Liver (tissue), 9 donors: ENCODE results near the gene DPT. TPM values are rescaled to one million over a fixed set of nuclear protein-coding genes. Genes with fewer than 3 reads are reported as not detected.

ENCODE experiments used
- DNase-seq: peaks from one replicate; pipeline ENCODE4 v3.0.0-alpha.2; 2017; ENCODE audit warnings: low spot score
- H3K27ac ChIP-seq, 2 donors: one replicate each; pipeline ENCODE4 v1.7.0; 2013; ENCODE audit warnings: inconsistent platforms in 2 of 2, low read length in 2 of 2, control low read depth in 1 of 2, low read depth in 1 of 2, mild to moderate bottlenecking in 1 of 2
- H3K27me3 ChIP-seq, 4 donors: one replicate each; pipeline versions ENCODE4 v1.6.1 to v1.7.0; 2013; ENCODE audit warnings: low read length in 3 of 4, inconsistent platforms in 1 of 4, mild to moderate bottlenecking in 1 of 4, moderate library complexity in 1 of 4; ENCODE audit not compliant: control insufficient read depth in 4 of 4, insufficient read depth in 4 of 4
- H3K36me3 ChIP-seq, 4 donors: one replicate each; pipeline versions ENCODE4 v1.6.1 to v1.7.0; 2013; ENCODE audit warnings: low read length in 3 of 4, mild to moderate bottlenecking in 3 of 4, low read depth in 1 of 4, moderate library complexity in 1 of 4; ENCODE audit not compliant: control insufficient read depth in 4 of 4, insufficient read depth in 3 of 4
- H3K4me1 ChIP-seq, 4 donors: one replicate each; pipeline versions ENCODE4 v1.6.1 to v1.7.0; 2013; ENCODE audit warnings: low read length in 3 of 4, mild to moderate bottlenecking in 3 of 4, moderate library complexity in 1 of 4; ENCODE audit not compliant: control insufficient read depth in 4 of 4, insufficient read depth in 4 of 4
- H3K4me3 ChIP-seq, 3 donors: one replicate each; pipeline versions ENCODE4 v1.6.1 to v1.7.0; 2013; ENCODE audit warnings: low read length in 3 of 3, control low read depth in 1 of 3, low read depth in 1 of 3, mild to moderate bottlenecking in 1 of 3
- H3K9ac ChIP-seq, 2 donors: one replicate each; pipeline ENCODE4 v1.7.0; 2013; ENCODE audit warnings: low read length in 2 of 2, mild to moderate bottlenecking in 2 of 2, moderate library complexity in 2 of 2, control low read depth in 1 of 2, low read depth in 1 of 2
- H3K9me3 ChIP-seq, 4 donors: one replicate each; pipeline versions ENCODE4 v1.6.1 to v1.7.0; 2013; ENCODE audit warnings: low read length in 3 of 4; ENCODE audit not compliant: control insufficient read depth in 4 of 4
- EGR1 ChIP-seq, 2 donors: IDR thresholded peaks; 2 replicates each; pipeline ENCODE4 v1.6.1; 2016 to 2018; ENCODE audit warnings: antibody characterized with exemption in 2 of 2, low read depth in 2 of 2
- FOXA1 ChIP-seq: IDR thresholded peaks from 2 replicates; pipeline ENCODE4 v1.6.1; 2016; ENCODE audit warnings: antibody characterized with exemption
- FOXA2 ChIP-seq: IDR thresholded peaks from 2 replicates; pipeline ENCODE4 v1.6.1; 2016; ENCODE audit warnings: antibody characterized with exemption
- GABPA ChIP-seq, 2 donors: IDR thresholded peaks in 1 of 2; conservative IDR thresholded peaks in 1 of 2; 2 replicates each; pipeline ENCODE4 v1.6.1; 2016; ENCODE audit warnings: antibody characterized with exemption in 2 of 2, mild to moderate bottlenecking in 1 of 2, moderate library complexity in 1 of 2
- HNF4A ChIP-seq, 2 donors: conservative IDR thresholded peaks; 2 replicates each; pipeline ENCODE4 v1.6.1; 2016; ENCODE audit warnings: antibody characterized with exemption in 2 of 2, mild to moderate bottlenecking in 2 of 2
- HNF4G ChIP-seq: IDR thresholded peaks from 2 replicates; pipeline ENCODE4 v1.6.1; 2016; ENCODE audit warnings: antibody characterized with exemption
- JUND ChIP-seq, 2 donors: IDR thresholded peaks; 2 replicates each; pipeline ENCODE4 v1.6.1; 2016; ENCODE audit warnings: antibody characterized with exemption in 2 of 2
- NR2F2 ChIP-seq: IDR thresholded peaks from 2 replicates; pipeline ENCODE4 v1.6.1; 2016; ENCODE audit warnings: antibody characterized with exemption
- RAD21 ChIP-seq, 2 donors: IDR thresholded peaks; 2 replicates each; pipeline ENCODE4 v1.6.1; 2016; ENCODE audit warnings: antibody characterized with exemption in 2 of 2, mild to moderate bottlenecking in 2 of 2
- RXRA ChIP-seq, 2 donors: IDR thresholded peaks; 2 replicates each; pipeline ENCODE4 v1.6.1; 2017 to 2018; ENCODE audit warnings: antibody characterized with exemption in 2 of 2, mild to moderate bottlenecking in 1 of 2
- SP1 ChIP-seq: IDR thresholded peaks from 2 replicates; pipeline ENCODE4 v1.6.1; 2018; ENCODE audit warnings: antibody characterized with exemption, mild to moderate bottlenecking
- TAF1 ChIP-seq: conservative IDR thresholded peaks from 2 replicates; pipeline ENCODE4 v1.6.1; 2016; ENCODE audit warnings: antibody characterized with exemption, mild to moderate bottlenecking
- YY1 ChIP-seq: IDR thresholded peaks from 2 replicates; pipeline ENCODE4 v1.6.1; 2016; ENCODE audit warnings: antibody characterized with exemption, mild to moderate bottlenecking
- WGBS: extraction: QIAGEN DNeasy Blood & Tissue Kit; methylation state at CpG from one replicate; pipeline ENCODE4 v1.1.7; 2013; 5-methylcytosine and 5-hydroxymethylcytosine counted together
- polyA plus RNA-seq, 2 donors: library from polyadenylated mRNA; stranded (reverse) in 1 of 2; unstranded in 1 of 2; fragments of 200-250 nt in 1 of 2; fragments of >200 nt in 1 of 2; fragmentation: Nextera tagmentation in 1 of 2; extraction: Ambion mirVana in 1 of 2; gene quantifications; one replicate each; pipeline versions ENCODE4 v1.2.1 to v1.2.3, GENCODE V29; 2013 to 2015
- total RNA-seq, 2 donors: library from RNA; depleted of rRNA; stranded (reverse); fragments of >200 nt; gene quantifications; one replicate each; pipeline ENCODE4 v1.2.3, GENCODE V29; 2014
- TF ChIP-seq, protein P1 (sequence below): IDR thresholded peaks from 2 replicates; pipeline ENCODE4 v1.6.1; 2016; ENCODE audit warnings: antibody characterized with exemption
- TF ChIP-seq, protein P2 (sequence below): IDR thresholded peaks from 2 replicates; pipeline ENCODE4 v1.6.1; 2016; ENCODE audit warnings: antibody characterized with exemption
- TF ChIP-seq, protein P3 (sequence below): IDR thresholded peaks from 2 replicates; pipeline ENCODE4 v1.6.1; 2016; ENCODE audit warnings: antibody characterized with exemption
- TF ChIP-seq, protein P4 (sequence below): IDR thresholded peaks from 2 replicates; pipeline ENCODE4 v1.6.1; 2016; ENCODE audit warnings: antibody characterized with exemption, mild to moderate bottlenecking
- TF ChIP-seq, protein P5 (sequence below): fragments of 150-350 bp; IDR thresholded peaks from 2 replicates; pipeline ENCODE4 v1.5.1; 2017; ENCODE audit warnings: improper control_type of control experiment, low read depth, low read length; ENCODE audit not compliant: missing input control
- donor health status: healthy.
- donor health status: healthy.
- donor health status: healthy.
- donor health status: healthy.
- donor health status: healthy.

DPT gene
- total and polyA plus RNA-seq, 4 donors = 0.42 to 5.0 (median 3.0) TPM

DNA sequence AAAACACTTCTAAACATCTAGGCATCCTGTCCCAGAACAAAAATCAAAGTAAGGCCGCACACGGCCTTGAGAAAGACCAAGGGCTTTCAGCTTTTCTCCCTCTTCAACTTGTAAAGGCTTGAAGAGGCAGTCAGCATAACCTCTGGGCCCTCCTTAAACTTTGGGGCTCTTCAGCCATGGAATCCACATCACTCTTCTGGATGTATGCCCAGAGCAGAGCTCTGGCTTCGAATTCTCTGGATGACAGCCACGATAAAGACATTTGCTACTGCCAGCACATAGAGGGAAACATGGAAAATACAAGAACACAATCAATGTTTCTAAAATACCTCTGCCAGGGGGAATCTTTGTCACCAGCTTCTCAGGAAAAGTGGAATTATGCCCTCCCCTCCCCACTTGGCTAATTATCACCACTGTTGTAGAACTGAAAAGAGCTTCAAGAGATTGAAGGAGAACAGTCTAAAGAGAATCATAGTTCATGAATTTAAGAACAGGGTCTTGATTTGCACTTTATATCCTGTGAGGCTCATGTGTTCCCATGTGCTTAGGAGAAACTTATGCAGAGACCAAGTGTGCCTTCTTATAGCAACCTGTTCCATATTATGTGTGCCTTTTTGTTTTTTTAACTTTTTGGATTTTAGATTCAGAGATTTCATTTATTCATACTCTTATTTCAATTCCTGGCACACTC lies 39.0 kb upstream of the DPT start:
- Histone ChIP-seq H3K27me3 (no peaks in the 10 kb centered on the region), H3K4me1 (peaks cover under 1 to 13% (median 10%) of the 10 kb centered on the region in 4 donors), H3K9me3 (no peaks in the 10 kb centered on the region), H3K4me3 (no peak overlapping the region), H3K9ac (no peak overlapping the region), H3K36me3 (no peaks in the 10 kb centered on the region), H3K27ac (no peak overlapping the region)
- WGBS = 55% methylated on average over 4 of the region's 4 CpGs
- peak; percentile 22 to 35 for TF ChIP-seq RXRA (IDR thresholded peaks at IDR 0.05)
- peak in 1 of 2 donors; percentile 5 for TF ChIP-seq HNF4A (conservative IDR thresholded peaks at IDR 0.05)
- peak; percentile 12 for TF ChIP-seq SP1
- no peak for TF ChIP-seq GABPA (IDR thresholded peaks at IDR 0.05 in 1 of 2, conservative IDR thresholded peaks at IDR 0.05 in 1 of 2)
- TF ChIP-seq NR2F2 = peak; percentile 63
- TF ChIP-seq RAD21 (IDR thresholded peaks at IDR 0.05) = peak in 1 of 2 donors; percentile 53
- TF ChIP-seq JUND (IDR thresholded peaks at IDR 0.05) = no peak
- TF ChIP-seq, protein P1, sequence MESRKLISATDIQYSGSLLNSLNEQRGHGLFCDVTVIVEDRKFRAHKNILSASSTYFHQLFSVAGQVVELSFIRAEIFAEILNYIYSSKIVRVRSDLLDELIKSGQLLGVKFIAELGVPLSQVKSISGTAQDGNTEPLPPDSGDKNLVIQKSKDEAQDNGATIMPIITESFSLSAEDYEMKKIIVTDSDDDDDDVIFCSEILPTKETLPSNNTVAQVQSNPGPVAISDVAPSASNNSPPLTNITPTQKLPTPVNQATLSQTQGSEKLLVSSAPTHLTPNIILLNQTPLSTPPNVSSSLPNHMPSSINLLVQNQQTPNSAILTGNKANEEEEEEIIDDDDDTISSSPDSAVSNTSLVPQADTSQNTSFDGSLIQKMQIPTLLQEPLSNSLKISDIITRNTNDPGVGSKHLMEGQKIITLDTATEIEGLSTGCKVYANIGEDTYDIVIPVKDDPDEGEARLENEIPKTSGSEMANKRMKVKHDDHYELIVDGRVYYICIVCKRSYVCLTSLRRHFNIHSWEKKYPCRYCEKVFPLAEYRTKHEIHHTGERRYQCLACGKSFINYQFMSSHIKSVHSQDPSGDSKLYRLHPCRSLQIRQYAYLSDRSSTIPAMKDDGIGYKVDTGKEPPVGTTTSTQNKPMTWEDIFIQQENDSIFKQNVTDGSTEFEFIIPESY = no peak
- no peak for TF ChIP-seq TAF1
- no peak for DNase-seq

DNA sequence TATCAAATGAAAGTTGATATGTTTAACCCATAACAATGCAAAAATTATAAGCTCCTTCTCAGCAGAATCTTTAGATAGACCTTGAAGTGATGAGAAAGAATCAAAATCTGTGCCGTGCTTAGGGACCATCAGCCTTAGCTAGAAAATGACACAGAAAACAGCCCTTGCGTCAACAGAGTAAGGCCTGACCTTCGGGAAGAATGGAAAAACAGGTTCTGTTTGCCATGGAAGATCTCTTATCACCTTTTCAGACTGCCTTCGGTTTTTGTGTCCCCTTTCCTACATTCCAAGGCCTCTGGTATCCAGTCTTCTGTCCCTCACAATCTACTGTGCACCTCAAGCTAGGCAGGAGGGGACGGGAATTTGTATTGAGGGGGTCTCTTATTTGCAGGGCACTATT lies 37.6 kb upstream of the DPT start:
- H3K4me3 ChIP-seq = no peak overlapping the region
- TF ChIP-seq RAD21 (IDR thresholded peaks at IDR 0.05) (no peak), HNF4A (conservative IDR thresholded peaks at IDR 0.05) (peak; percentile 16 to 25), SP1 (peak; percentile 13), YY1 (no peak), EGR1 (IDR thresholded peaks at IDR 0.05; ENCODE audit: low read depth in 2 of 2) (no peak), FOXA2 (no peak), NR2F2 (no peak), GABPA (IDR thresholded peaks at IDR 0.05 in 1 of 2, conservative IDR thresholded peaks at IDR 0.05 in 1 of 2) (no peak), TAF1 (no peak), FOXA1 (no peak), HNF4G (no peak), RXRA (IDR thresholded peaks at IDR 0.05) (peak in 1 of 2 donors; percentile 13), JUND (IDR thresholded peaks at IDR 0.05) (no peak)
- TF ChIP-seq, protein P2, sequence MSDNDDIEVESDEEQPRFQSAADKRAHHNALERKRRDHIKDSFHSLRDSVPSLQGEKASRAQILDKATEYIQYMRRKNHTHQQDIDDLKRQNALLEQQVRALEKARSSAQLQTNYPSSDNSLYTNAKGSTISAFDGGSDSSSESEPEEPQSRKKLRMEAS = no peak
- TF ChIP-seq, protein P3, sequence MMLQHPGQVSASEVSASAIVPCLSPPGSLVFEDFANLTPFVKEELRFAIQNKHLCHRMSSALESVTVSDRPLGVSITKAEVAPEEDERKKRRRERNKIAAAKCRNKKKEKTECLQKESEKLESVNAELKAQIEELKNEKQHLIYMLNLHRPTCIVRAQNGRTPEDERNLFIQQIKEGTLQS = peak; percentile 8
- TF ChIP-seq, protein P4, sequence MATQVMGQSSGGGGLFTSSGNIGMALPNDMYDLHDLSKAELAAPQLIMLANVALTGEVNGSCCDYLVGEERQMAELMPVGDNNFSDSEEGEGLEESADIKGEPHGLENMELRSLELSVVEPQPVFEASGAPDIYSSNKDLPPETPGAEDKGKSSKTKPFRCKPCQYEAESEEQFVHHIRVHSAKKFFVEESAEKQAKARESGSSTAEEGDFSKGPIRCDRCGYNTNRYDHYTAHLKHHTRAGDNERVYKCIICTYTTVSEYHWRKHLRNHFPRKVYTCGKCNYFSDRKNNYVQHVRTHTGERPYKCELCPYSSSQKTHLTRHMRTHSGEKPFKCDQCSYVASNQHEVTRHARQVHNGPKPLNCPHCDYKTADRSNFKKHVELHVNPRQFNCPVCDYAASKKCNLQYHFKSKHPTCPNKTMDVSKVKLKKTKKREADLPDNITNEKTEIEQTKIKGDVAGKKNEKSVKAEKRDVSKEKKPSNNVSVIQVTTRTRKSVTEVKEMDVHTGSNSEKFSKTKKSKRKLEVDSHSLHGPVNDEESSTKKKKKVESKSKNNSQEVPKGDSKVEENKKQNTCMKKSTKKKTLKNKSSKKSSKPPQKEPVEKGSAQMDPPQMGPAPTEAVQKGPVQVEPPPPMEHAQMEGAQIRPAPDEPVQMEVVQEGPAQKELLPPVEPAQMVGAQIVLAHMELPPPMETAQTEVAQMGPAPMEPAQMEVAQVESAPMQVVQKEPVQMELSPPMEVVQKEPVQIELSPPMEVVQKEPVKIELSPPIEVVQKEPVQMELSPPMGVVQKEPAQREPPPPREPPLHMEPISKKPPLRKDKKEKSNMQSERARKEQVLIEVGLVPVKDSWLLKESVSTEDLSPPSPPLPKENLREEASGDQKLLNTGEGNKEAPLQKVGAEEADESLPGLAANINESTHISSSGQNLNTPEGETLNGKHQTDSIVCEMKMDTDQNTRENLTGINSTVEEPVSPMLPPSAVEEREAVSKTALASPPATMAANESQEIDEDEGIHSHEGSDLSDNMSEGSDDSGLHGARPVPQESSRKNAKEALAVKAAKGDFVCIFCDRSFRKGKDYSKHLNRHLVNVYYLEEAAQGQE = no peak
- TF ChIP-seq, protein P5, sequence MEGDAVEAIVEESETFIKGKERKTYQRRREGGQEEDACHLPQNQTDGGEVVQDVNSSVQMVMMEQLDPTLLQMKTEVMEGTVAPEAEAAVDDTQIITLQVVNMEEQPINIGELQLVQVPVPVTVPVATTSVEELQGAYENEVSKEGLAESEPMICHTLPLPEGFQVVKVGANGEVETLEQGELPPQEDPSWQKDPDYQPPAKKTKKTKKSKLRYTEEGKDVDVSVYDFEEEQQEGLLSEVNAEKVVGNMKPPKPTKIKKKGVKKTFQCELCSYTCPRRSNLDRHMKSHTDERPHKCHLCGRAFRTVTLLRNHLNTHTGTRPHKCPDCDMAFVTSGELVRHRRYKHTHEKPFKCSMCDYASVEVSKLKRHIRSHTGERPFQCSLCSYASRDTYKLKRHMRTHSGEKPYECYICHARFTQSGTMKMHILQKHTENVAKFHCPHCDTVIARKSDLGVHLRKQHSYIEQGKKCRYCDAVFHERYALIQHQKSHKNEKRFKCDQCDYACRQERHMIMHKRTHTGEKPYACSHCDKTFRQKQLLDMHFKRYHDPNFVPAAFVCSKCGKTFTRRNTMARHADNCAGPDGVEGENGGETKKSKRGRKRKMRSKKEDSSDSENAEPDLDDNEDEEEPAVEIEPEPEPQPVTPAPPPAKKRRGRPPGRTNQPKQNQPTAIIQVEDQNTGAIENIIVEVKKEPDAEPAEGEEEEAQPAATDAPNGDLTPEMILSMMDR = no peak
- TF ChIP-seq, protein P1 = no peak
- H3K27me3 ChIP-seq = no peaks in the 10 kb centered on the region
- WGBS = 51% methylated on average over 5 of the region's 5 CpGs
- no peak overlapping the region for H3K27ac ChIP-seq
- peaks cover 0 to 4% (median 0%) of the 10 kb centered on the region in 4 donors for H3K4me1 ChIP-seq
- no peak for DNase-seq
- no peaks in the 10 kb centered on the region for H3K36me3 ChIP-seq
- H3K9ac ChIP-seq = no peak overlapping the region
- H3K9me3 ChIP-seq = no peaks in the 10 kb centered on the region
